ENCODE measurements around the gene TAGAP.

DNA sequence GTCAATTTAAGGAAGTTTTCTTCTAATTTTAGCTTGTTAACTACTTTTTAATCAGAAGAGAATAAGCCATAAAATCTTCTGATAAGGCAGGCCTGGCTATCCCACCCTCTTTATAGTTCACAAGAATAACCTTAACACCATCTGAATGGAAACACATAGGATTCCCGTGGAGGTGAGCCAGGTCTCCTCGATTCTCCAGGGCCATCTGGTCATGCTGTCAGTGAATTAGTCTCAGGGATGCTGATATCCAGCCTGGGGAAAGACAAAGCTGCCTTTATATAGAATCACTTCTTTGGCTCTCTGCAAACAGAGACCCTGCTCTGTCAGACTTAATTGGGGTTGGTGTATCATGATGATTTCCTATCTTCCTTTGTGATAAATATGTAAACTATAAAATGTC is 30.1 kb upstream of the TAGAP start:
- TF ChIP-seq RAD21 (IDR thresholded peaks at IDR 0.05; ENCODE audit: low read length) = no peak
- TF ChIP-seq, protein P1, sequence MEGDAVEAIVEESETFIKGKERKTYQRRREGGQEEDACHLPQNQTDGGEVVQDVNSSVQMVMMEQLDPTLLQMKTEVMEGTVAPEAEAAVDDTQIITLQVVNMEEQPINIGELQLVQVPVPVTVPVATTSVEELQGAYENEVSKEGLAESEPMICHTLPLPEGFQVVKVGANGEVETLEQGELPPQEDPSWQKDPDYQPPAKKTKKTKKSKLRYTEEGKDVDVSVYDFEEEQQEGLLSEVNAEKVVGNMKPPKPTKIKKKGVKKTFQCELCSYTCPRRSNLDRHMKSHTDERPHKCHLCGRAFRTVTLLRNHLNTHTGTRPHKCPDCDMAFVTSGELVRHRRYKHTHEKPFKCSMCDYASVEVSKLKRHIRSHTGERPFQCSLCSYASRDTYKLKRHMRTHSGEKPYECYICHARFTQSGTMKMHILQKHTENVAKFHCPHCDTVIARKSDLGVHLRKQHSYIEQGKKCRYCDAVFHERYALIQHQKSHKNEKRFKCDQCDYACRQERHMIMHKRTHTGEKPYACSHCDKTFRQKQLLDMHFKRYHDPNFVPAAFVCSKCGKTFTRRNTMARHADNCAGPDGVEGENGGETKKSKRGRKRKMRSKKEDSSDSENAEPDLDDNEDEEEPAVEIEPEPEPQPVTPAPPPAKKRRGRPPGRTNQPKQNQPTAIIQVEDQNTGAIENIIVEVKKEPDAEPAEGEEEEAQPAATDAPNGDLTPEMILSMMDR (IDR thresholded peaks at IDR 0.05) = no peak
- no peak for TF ChIP-seq EZH2phosphoT487 (IDR thresholded peaks at IDR 0.05; ENCODE audit: borderline replicate concordance, low read depth)
- TF ChIP-seq, protein P2, sequence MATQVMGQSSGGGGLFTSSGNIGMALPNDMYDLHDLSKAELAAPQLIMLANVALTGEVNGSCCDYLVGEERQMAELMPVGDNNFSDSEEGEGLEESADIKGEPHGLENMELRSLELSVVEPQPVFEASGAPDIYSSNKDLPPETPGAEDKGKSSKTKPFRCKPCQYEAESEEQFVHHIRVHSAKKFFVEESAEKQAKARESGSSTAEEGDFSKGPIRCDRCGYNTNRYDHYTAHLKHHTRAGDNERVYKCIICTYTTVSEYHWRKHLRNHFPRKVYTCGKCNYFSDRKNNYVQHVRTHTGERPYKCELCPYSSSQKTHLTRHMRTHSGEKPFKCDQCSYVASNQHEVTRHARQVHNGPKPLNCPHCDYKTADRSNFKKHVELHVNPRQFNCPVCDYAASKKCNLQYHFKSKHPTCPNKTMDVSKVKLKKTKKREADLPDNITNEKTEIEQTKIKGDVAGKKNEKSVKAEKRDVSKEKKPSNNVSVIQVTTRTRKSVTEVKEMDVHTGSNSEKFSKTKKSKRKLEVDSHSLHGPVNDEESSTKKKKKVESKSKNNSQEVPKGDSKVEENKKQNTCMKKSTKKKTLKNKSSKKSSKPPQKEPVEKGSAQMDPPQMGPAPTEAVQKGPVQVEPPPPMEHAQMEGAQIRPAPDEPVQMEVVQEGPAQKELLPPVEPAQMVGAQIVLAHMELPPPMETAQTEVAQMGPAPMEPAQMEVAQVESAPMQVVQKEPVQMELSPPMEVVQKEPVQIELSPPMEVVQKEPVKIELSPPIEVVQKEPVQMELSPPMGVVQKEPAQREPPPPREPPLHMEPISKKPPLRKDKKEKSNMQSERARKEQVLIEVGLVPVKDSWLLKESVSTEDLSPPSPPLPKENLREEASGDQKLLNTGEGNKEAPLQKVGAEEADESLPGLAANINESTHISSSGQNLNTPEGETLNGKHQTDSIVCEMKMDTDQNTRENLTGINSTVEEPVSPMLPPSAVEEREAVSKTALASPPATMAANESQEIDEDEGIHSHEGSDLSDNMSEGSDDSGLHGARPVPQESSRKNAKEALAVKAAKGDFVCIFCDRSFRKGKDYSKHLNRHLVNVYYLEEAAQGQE (IDR thresholded peaks at IDR 0.05; ENCODE audit: low read depth, low read length) = no peak
- TF ChIP-seq POLR2AphosphoS5 (IDR thresholded peaks at IDR 0.05; ENCODE audit: low read depth, low read length) = no peak
- TF ChIP-seq, protein P3, sequence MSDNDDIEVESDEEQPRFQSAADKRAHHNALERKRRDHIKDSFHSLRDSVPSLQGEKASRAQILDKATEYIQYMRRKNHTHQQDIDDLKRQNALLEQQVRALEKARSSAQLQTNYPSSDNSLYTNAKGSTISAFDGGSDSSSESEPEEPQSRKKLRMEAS (IDR thresholded peaks at IDR 0.05; ENCODE audit: low read depth) = no peak

Data from SK-N-SH (cell line).